Endodermal cell (in vitro differentiated cells): ENCODE results near the gene LHFPL2. TPM values are rescaled to one million over a fixed set of nuclear protein-coding genes. Genes with fewer than 3 reads are reported as not detected.

Experiments used
- DNase-seq: peaks from one replicate; pipeline ENCODE4 v3.0.0-alpha.2; 2017
- H3K27ac ChIP-seq: 2 replicates; pipeline ENCODE4 v1.5.1; 2013; ENCODE audit warnings: mild to moderate bottlenecking, low read depth, low read length, moderate library complexity
- H3K27me3 ChIP-seq: 2 replicates; pipeline ENCODE4 v1.6.1; 2013; ENCODE audit warnings: mild to moderate bottlenecking, low read length, moderate library complexity; ENCODE audit not compliant: insufficient read depth, control insufficient read depth, poor library complexity, severe bottlenecking
- H3K36me3 ChIP-seq: 2 replicates; pipeline ENCODE4 v1.7.0; 2013; ENCODE audit warnings: mild to moderate bottlenecking, low read length, moderate library complexity; ENCODE audit not compliant: control insufficient read depth, insufficient read depth
- H3K4me1 ChIP-seq: one replicate; pipeline ENCODE4 v1.7.0; 2013; ENCODE audit warnings: low read length; ENCODE audit not compliant: control insufficient read depth, insufficient read depth
- H3K4me3 ChIP-seq: 2 replicates; pipeline ENCODE4 v1.5.1; 2013; ENCODE audit warnings: mild to moderate bottlenecking, low read length, moderate library complexity
- H3K9ac ChIP-seq: 2 replicates; pipeline ENCODE4 v1.6.1; 2013; ENCODE audit warnings: mild to moderate bottlenecking, low read length, moderate library complexity; ENCODE audit not compliant: poor library complexity, severe bottlenecking; ENCODE audit errors: extremely low read depth
- H3K9me3 ChIP-seq: 2 replicates; pipeline ENCODE4 v1.6.1; 2013; ENCODE audit warnings: mild to moderate bottlenecking, low read length, moderate library complexity; ENCODE audit not compliant: control insufficient read depth
- H3K27ac Mint-ChIP-seq: 2 replicates; pipeline ENCODE4 v1.8.0; 2020; ENCODE audit warnings: mixed read lengths
- H3K27me3 Mint-ChIP-seq: 2 replicates; pipeline ENCODE4 v1.8.0; 2021; ENCODE audit warnings: mild to moderate bottlenecking, mixed read lengths; ENCODE audit not compliant: insufficient read depth
- H3K36me3 Mint-ChIP-seq: 2 replicates; pipeline ENCODE4 v1.8.0; 2020; ENCODE audit warnings: low read depth, mixed read lengths
- H3K4me1 Mint-ChIP-seq: 2 replicates; pipeline ENCODE4 v1.8.0; 2020; ENCODE audit warnings: mixed read lengths
- H3K4me3 Mint-ChIP-seq: 2 replicates; pipeline ENCODE4 v1.8.0; 2020; ENCODE audit warnings: mild to moderate bottlenecking, moderate library complexity, mixed read lengths
- H3K9me3 Mint-ChIP-seq: 2 replicates; pipeline ENCODE4 v1.8.0; 2020; ENCODE audit warnings: mild to moderate bottlenecking, mixed read lengths
- WGBS, 2 experiments: methylation state at CpG; one replicate each; pipeline versions ENCODE4 v1.1.5 to v1.1.7; 2013; ENCODE audit warnings: missing lambda C conversion rate in 2 of 2, mixed read lengths in 1 of 2; ENCODE audit not compliant: insufficient coverage in 1 of 2, insufficient read length in 1 of 2; 5-methylcytosine and 5-hydroxymethylcytosine counted together
- total RNA-seq, 2 donors: library from RNA; stranded (reverse); fragmentation: NEBNext Ultra II Directional in 1 of 2; extraction: Animal tissue kit (Norgen Biotek cat#: 25700) in 1 of 2; gene quantifications; 2 replicates in 1 of 2; 3 replicates in 1 of 2; pipeline ENCODE4 v1.2.1, GENCODE V29; 2021
- TF ChIP-seq, protein P1 (sequence below): fragments of 200-600 bp; sonication (generic); conservative IDR thresholded peaks from 2 replicates; pipeline ENCODE4 v1.5.0; 2021; ENCODE audit warnings: antibody characterized with exemption, mild to moderate bottlenecking

Gene LHFPL2
- total RNA-seq, 2 donors from 2014 or later, result 136 to 238 TPM

DNA sequence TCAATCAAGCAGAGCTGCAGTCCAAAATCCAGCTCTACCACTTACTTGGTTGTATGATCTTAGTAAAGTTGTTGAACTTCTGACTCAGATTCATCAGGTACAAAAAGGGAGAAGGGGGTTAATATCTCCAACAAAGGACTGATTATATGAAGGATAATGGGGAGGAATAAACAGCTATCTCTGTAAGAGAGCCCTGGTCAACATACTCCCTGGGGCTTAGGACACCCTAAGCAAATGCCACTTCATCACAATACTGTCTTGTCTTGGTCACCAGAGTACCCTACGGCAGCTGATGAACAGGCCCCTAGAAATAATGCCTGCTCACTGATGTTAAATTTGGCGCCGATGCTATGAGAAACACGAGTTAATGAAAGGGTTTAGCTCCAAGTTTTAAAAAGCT lies 34.8 kb downstream of the LHFPL2 start:
- Histone ChIP-seq H3K27ac (no peak overlapping the region), H3K36me3 (peaks cover 81% of the 10 kb centered on the region), H3K9ac (no peak overlapping the region), H3K4me3 (no peak overlapping the region), H3K9me3 (no peaks in the 10 kb centered on the region), H3K4me1 (peaks cover 25% of the 10 kb centered on the region), H3K27me3 (no peaks in the 10 kb centered on the region)
- TF ChIP-seq, protein P1, sequence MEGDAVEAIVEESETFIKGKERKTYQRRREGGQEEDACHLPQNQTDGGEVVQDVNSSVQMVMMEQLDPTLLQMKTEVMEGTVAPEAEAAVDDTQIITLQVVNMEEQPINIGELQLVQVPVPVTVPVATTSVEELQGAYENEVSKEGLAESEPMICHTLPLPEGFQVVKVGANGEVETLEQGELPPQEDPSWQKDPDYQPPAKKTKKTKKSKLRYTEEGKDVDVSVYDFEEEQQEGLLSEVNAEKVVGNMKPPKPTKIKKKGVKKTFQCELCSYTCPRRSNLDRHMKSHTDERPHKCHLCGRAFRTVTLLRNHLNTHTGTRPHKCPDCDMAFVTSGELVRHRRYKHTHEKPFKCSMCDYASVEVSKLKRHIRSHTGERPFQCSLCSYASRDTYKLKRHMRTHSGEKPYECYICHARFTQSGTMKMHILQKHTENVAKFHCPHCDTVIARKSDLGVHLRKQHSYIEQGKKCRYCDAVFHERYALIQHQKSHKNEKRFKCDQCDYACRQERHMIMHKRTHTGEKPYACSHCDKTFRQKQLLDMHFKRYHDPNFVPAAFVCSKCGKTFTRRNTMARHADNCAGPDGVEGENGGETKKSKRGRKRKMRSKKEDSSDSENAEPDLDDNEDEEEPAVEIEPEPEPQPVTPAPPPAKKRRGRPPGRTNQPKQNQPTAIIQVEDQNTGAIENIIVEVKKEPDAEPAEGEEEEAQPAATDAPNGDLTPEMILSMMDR, result no peak
- no peak for DNase-seq
- Mint-ChIP-seq H3K36me3 (peaks cover 84% of the 10 kb centered on the region), H3K9me3 (no peaks in the 10 kb centered on the region), H3K4me1 (peaks cover 54% of the 10 kb centered on the region), H3K4me3 (no peak overlapping the region), H3K27me3 (no peaks in the 10 kb centered on the region), H3K27ac (no peak overlapping the region)
- 47 to 49% methylated on average over 4 of the region's 4 CpGs for WGBS, 2 experiments

DNA sequence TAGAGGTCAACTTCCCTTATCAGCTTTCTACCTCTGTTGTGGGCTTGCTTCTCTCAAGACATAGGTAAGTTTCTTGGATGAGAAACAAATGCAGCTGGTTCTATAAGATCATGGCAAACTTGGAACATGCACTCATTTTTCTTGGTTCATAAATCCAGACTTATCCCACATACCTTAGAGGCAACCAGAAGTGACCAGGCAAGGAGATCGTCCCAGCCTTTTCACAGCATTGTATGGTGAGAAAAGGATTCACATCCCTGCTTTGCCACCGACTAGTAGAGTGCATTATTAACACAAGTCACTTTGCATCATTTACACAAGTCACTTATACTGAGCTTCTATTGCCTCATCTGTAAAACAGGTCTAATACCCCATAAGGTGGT lies 35.4 kb downstream of the LHFPL2 start:
- H3K27ac Mint-ChIP-seq, result no peak overlapping the region
- Histone ChIP-seq H3K27ac (no peak overlapping the region), H3K36me3 (peaks cover 75% of the 10 kb centered on the region), H3K9me3 (no peaks in the 10 kb centered on the region), H3K27me3 (no peaks in the 10 kb centered on the region), H3K4me1 (peaks cover 25% of the 10 kb centered on the region), H3K4me3 (no peak overlapping the region), H3K9ac (no peak overlapping the region)
- TF ChIP-seq, protein P1, result no peak
- no peak for DNase-seq
- H3K36me3 Mint-ChIP-seq, result peaks cover 81% of the 10 kb centered on the region
- WGBS, 2 experiments, result 96% methylated on average over 2 of the region's 2 CpGs; no CpG with 5 or more reads in 1 of the 2 experiments
- no peak overlapping the region for H3K4me3 Mint-ChIP-seq
- no peaks in the 10 kb centered on the region for H3K27me3 Mint-ChIP-seq
- peaks cover 57% of the 10 kb centered on the region for H3K4me1 Mint-ChIP-seq
- H3K9me3 Mint-ChIP-seq, result no peaks in the 10 kb centered on the region

DNA sequence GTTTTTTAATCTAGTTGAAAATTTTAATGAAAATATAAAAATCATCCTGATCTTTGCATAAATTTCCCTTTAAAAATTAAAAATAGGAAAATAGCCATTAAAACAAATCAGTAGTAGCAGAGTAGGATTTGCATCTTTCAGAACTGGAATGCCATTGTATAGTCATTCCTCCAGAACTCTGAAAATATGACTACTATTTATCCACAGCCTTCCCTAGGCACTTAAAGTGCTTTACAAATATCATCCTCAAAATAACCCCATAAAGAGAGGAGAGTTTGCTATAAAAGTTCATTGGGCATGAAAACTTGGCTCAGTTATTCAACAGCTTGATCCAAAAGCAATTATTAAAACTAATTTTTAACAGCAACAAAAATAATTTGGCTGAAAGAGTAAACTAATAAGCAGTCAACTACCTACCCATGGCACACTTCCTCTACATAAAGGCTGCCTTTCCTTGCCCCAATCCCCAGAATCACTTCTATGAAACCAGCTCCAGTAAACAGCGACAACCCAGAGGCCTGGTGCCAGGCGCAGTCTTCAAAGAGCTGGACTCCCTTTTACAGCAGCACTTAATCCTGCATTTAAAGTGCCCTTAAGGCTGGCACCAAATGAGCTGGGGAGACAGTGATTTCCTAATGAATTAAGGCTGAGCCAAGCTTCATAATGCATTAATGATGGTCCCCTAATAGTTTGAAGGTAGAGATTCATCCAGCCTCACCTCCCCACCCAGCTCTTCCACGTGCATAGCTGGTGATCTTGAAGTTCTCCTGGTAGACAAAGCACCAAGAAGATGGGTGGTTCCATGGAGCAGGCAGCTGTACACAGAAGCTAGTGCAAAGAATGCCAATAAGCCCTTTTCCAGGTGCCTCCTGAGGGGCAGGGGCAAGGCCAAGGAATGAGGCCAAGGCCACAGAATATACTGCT lies 36.1 kb downstream of the LHFPL2 start:
- Mint-ChIP-seq H3K4me3 (no peak overlapping the region), H3K36me3 (peaks cover 82% of the 10 kb centered on the region), H3K27ac (peak overlapping the region; percentile 64)

More for the DNA sequence above, 36.1 kb downstream of the LHFPL2 start:
- H3K4me1 Mint-ChIP-seq, result peaks cover 62% of the 10 kb centered on the region
- no peaks in the 10 kb centered on the region for H3K27me3 ChIP-seq
- no peak overlapping the region for H3K27ac ChIP-seq
- peaks cover 73% of the 10 kb centered on the region for H3K36me3 ChIP-seq
- no peaks in the 10 kb centered on the region for H3K9me3 Mint-ChIP-seq
- H3K4me1 ChIP-seq, result peaks cover 25% of the 10 kb centered on the region
- TF ChIP-seq, protein P1, result no peak
- no peak overlapping the region for H3K9ac ChIP-seq
- no peak for DNase-seq
- no peak overlapping the region for H3K4me3 ChIP-seq
- 96 to 97% methylated on average over 3 of the region's 3 CpGs for WGBS, 2 experiments
- no peaks in the 10 kb centered on the region for H3K27me3 Mint-ChIP-seq
- H3K9me3 ChIP-seq, result no peaks in the 10 kb centered on the region
